H4 (cell line): ENCODE measurements around the gene ANKRD40CL. TPM values are rescaled to one million over a fixed set of nuclear protein-coding genes. Genes with fewer than 3 reads are reported as not detected.
"Not testable (repeated sequence)": the region's sequence is repeated elsewhere in the genome, so short reads cannot be mapped to it uniquely, and the experiment has no call there.

Experiments used
- DNase-seq: peaks from one replicate; pipeline ENCODE4 v3.0.0-alpha.2; 2015; ENCODE audit warnings: low spot score
- total RNA-seq: library from RNA; depleted of rRNA; stranded (reverse); fragments of >200 nt; shearing (Covaris generic); gene quantifications from 2 replicates; pipeline ENCODE4 v1.2.3, GENCODE V29; 2014

Gene ANKRD40CL
- total RNA-seq, 1 experiment from 2014 or later: not detected

DNA sequence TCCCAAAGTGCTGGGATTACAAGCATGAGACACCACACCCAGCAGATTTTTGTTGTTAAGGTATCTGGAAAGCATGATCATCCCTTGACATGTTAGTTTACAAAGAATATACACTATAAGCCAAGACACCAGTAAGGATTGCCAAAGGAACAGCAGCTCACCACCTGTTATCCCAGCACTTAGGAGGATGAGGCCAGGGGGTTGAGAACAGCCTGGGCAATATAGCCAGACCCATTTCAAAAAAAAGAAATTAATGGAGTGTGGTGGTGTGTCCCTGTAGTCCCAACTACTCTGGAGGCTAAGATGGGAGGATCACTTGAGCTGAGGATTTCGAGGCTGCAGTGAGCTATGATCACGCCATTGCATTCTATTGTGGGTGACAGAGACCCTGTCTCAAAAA lies 5.1 kb downstream of the ANKRD40CL start:
- DNase-seq: no peak

DNA sequence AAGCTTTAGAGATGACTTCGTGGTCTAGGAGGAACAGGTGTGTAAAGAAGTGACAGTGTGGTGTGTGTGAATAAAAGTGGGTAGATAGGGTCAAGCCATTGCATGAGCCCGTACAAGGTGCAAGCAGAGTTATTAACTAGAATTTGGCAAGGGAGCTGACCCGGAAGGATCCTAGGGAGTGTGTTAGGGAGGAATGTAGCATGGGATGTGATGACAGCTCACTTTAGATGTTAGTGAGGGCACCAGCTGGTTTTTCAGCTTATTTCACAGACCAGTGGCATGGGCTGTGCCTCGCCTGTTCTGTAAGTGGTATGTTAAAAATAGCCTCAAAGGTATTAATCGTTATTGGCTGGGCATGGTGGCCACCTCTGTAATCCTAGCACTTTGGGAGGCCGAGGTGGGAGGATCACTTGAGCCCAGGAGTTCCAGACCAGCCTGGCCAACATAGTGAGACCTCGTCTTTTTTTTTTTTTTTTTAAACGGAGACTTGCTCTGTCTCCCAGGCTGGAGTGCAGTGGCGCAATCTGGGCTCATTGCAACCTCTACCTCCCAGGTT lies 8.3 kb downstream of the ANKRD40CL start:
- DNase-seq: no peak

GRCh38 chr17:50758524-50758923 lies 8.8 kb downstream of the ANKRD40CL start:
- no peak for DNase-seq

GRCh38 chr17:50754521-50754920 lies 12.8 kb downstream of the ANKRD40CL start:
- no peak for DNase-seq

DNA sequence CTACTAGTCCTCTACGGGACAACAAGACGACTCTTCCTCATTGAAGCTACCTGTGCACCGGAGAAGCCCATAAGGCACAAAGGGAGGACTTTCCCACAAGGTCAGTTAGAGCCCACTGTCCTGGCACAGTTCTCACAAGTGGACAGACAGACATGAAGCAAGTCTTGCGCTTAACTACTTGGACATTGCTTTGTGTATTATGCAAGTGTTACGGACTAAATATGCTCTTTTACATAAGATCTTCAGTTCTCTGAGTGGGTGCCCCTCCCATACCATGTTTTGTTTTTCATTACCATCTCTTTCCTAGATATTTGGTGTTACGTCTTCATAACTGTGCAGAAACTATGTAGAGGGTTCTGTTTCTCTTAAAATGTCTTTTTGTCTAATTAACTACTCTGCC lies 18.1 kb downstream of the ANKRD40CL start:
- DNase-seq: no peak

DNA sequence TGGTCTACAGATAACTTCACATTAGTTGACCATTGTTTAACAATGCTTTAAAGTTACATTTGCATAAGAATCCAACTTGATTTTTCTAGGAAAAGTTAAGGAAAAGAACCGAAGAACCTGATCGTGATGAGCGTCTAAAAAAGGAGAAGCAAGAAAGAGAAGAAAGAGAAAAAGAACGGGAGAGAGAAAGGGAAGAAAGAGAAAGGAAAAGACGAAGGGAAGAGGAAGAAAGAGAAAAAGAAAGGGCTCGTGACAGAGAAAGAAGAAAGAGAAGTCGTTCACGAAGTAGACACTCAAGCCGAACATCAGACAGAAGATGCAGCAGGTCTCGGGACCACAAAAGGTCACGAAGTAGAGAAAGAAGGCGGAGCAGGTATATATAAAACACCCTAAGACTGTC lies 21.7 kb downstream of the ANKRD40CL start:
- DNase-seq: no peak

DNA sequence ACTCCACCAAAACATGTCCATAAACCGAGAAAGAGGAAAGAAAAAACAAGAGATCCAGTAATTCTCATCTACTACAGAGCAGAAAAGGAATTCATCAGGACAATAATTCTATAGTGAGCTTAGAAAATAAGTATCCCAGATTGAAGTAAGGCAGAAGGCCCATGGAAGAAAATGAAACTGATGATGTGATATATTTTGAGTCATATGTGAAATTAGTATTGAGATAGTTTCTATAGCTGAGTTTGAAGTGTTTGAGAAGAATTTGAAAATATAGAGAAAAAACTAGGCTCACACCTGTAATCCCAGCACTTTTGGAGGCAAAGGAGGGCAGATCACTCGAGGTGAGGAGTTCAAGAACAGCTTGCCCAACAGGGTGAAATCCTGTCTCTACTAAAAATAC lies 28.2 kb downstream of the ANKRD40CL start:
- DNase-seq: no peak

GRCh38 chr17:50737118-50737698 lies 30.1 kb downstream of the ANKRD40CL start:
- no peak for DNase-seq

GRCh38 chr17:50735287-50735686 lies 32.0 kb downstream of the ANKRD40CL start:
- DNase-seq: no peak

- DNase-seq: no peak
Observed at GRCh38 chr17:50731575-50732460, 35.5 kb downstream of the ANKRD40CL start.

DNA sequence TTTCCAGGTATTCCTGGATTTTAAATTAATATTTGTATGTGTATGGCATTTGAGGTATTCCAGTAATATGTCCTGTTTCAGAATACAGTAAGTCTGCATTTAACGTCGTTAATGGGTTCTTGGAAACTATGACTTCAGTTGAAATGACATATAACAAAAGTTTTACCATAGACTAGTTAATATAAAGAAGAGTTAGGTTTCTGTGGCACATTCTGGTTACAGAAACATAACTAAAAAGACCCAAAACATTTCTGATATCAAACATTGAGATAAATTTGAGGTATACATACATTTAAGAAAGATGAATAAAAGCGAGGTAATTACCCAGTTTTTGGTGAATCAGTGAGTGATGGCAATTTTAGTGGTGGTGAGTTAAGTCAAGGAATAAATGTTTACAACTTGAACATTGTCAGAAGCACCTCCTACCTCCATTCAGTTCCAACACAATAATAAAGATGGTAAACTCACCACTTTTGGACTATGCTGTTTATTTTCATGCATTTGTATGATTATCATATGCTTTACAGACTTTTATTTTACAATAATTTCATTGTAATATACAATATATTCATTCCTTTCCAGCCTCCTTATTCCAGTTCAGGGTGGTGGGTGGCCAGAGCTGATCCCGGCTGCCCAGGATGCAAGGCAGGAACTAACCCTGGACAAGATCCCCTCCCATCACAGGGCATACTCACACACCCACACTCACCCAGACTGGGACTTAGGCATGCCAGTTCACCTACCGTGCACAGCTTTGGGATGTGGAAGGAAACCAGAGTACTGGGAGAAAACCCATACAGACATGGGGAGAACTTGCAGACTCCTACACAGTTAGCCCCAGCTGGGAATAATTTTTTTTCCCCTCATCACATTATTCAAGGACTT lies 38.2 kb downstream of the ANKRD40CL start:
- no peak for DNase-seq

GRCh38 chr17:50728112-50728429 lies 39.2 kb downstream of the ANKRD40CL start:
- no peak for DNase-seq

- no peak for DNase-seq
Observed at GRCh38 chr17:50725769-50726655, 41.3 kb downstream of the ANKRD40CL start.

DNA sequence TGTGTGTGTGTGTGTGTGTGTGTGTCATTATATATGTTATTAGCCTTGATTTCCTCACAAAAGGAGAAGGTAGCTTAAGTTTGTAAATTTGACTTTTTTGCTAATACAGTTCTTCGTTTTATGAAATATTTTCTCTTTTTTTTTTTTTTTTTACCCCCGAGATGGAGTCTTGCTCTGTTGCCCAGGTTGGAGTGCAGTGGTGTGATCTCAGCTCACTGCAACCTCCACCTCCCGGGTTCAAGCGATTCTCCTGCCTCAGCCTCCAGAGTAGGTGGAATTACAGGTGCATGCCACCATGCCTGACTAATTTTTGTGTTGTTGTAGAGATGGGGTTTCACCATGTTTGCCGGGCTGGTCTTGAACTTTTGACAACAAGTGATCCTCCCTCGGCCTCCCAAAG lies 42.7 kb downstream of the ANKRD40CL start:
- DNase-seq: not testable (repeated sequence)

- no peak for DNase-seq
Observed at GRCh38 chr17:50722746-50723145, 44.6 kb downstream of the ANKRD40CL start.

DNA sequence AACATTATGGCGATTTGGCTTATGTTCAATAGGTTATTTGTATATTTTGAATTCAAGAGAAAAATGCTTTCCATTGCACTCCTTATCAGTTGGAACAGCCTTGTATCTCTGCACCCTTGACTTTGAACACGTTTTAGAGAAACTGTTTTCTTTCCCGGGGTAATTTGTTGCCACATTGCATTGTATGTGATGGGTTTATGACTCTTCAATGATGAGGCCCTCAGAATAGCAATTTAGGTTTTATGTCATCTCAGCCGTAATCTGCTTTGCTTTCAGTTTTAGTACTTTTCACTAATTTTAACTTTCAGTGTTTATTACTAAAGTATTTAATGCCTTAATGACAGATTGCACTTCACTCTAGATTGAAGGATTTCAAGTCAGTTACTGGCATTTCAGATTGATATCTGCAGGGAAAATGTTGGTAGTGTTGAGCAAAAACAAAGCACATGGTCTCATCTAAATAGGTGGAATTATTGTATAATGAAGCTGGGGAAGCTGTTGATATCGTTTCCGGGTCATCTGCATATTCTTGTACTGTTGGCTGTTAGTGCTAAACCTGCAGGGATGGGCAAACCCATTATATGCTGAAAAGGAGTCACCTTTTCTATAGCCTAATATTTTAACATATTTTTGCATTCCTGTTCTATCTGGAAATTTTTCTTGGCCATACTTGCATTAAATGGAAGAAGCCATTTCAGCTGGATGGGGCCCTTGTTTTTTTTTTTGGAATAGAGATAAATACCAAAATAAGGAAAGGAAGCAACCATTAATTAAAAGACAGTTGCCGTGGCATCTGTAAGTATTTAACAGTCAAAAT lies 45.9 kb downstream of the ANKRD40CL start:
- no peak for DNase-seq

- no peak for DNase-seq
Observed at GRCh38 chr17:50719924-50720794, 47.2 kb downstream of the ANKRD40CL start.

- peak; percentile 91 for DNase-seq
Observed at GRCh38 chr17:50719144-50719923, 48.0 kb downstream of the ANKRD40CL start, which contains the start of gene LUC7L3. LUC7L3 (plus strand) TSS chr17:50719603; CDS start chr17:50719733, 130 bp downstream.
